Adrenal gland (tissue), 12 donors: ENCODE measurements around the gene SLC25A22. TPM values are rescaled to one million over a fixed set of nuclear protein-coding genes. Genes with fewer than 3 reads are reported as not detected.

Experiments
- DNase-seq, 7 donors: peaks; one replicate each; pipeline ENCODE4 v3.0.0-alpha.2; 2019 to 2020
- H3K27ac ChIP-seq, 5 donors: fragments of 200-600 bp; sonication (generic) in 4 of 5; 1 replicate in 3 of 5; 2 replicates in 2 of 5; pipeline versions ENCODE4 v1.5.1 to v1.8.0; 2016 to 2020; ENCODE audit warnings: mild to moderate bottlenecking in 1 of 5
- H3K27me3 ChIP-seq: fragments of 200-600 bp; 2 replicates; pipeline ENCODE4 v1.8.0; 2021
- H3K36me3 ChIP-seq, 2 donors: fragments of 200-600 bp; replicated peaks in 1 of 2; 1 replicate in 1 of 2; 2 replicates in 1 of 2; pipeline versions ENCODE4 v1.5.1 to v1.8.0; 2018 to 2022
- H3K4me1 ChIP-seq, 2 donors: fragments of 200-600 bp; replicated peaks in 1 of 2; 1 replicate in 1 of 2; 2 replicates in 1 of 2; pipeline versions ENCODE4 v1.5.1 to v1.8.0; 2018 to 2021
- H3K4me3 ChIP-seq, 4 donors: fragments of 200-600 bp; sonication (generic) in 3 of 4; one replicate each; pipeline ENCODE4 v1.5.1; 2016 to 2018
- H3K9me3 ChIP-seq, 3 donors: fragments of 200-600 bp; sonication (generic) in 1 of 3; replicated peaks in 1 of 3; 1 replicate in 2 of 3; 2 replicates in 1 of 3; pipeline versions ENCODE4 v1.5.1 to v1.8.0; 2016 to 2021
- POLR2A ChIP-seq, 2 donors: fragments of 450-650 bp; IDR thresholded peaks; one replicate each; pipeline ENCODE4 v1.6.1; 2017; ENCODE audit warnings: antibody characterized with exemption in 2 of 2, mild to moderate bottlenecking in 2 of 2, moderate library complexity in 1 of 2
- WGBS, 4 donors: extraction: QIAGEN DNeasy Blood & Tissue Kit in 2 of 4; methylation state at CpG; one replicate each; pipeline versions ENCODE4 v1.1.5 to v1.1.7; 2013 to 2017; 5-methylcytosine and 5-hydroxymethylcytosine counted together
- intact Hi-C, 2 donors: fragments of 100-400 bp; cut with DNase I; formaldehyde crosslinking; loops; one replicate each; pipeline versions ENCODE4 v1.14.1 to v1.15.0; 2022 to 2023
- polyA plus RNA-seq, 3 donors: library from polyadenylated mRNA; stranded (reverse); fragments of 200-250 nt in 2 of 3; fragments of 350-450 nt in 1 of 3; fragmentation: Illumina TruSeq in 1 of 3; extraction: RNeasy Lipid Tissue Mini Kit (QIAGEN cat#74804) in 1 of 3; gene quantifications; one replicate each; pipeline ENCODE4 v1.2.3, GENCODE V29; 2013 to 2014
- total RNA-seq, 9 donors: library from RNA; depleted of rRNA in 4 of 9; stranded (reverse); fragments of >200 nt in 4 of 9; fragments of 120-200 nt in 1 of 9; fragmentation: NEBNext Ultra II Directional in 1 of 9; extraction: Animal tissue kit (Norgen Biotek cat#: 25700) in 1 of 9; gene quantifications; one replicate each; pipeline versions ENCODE4 v1.1.0 to v1.2.4, GENCODE V29; 2013 to 2023
- TF ChIP-seq, protein P1 (sequence below), 6 experiments: fragments of 450-650 bp in 4 of 6; fragments of 200-600 bp in 2 of 6; sonication (generic) in 1 of 6; IDR thresholded peaks; 1 replicate in 5 of 6; 2 replicates in 1 of 6; pipeline versions ENCODE4 v1.5.1 to v1.8.0; 2016 to 2021; ENCODE audit warnings: antibody characterized with exemption in 6 of 6, mild to moderate bottlenecking in 2 of 6, moderate library complexity in 1 of 6
- donor health status: healthy with polysubstance abuse.
- donor health status: Bipolar disorder and iron deficiency.
- donor health status: DM: yes; HTN: yes; CAD: no.
- donor health status: DM: no; HTN: no; CAD: no.
- donor health status: DM: no; HTN: no; CAD: no.
- donor health status: DM: yes; HTN: yes; CAD: no.

SLC25A22 gene
- total and polyA plus RNA-seq, 12 donors: 7.7 to 41.3 (median 15.3) TPM

GRCh38 chr11:769887-770641, 28.0 kb downstream of the SLC25A22 start:
- peaks cover 14 to 17% of the 10 kb centered on the region in 2 donors for H3K4me1 ChIP-seq
- no peak for TF ChIP-seq POLR2A (IDR thresholded peaks at IDR 0.05)
- TF ChIP-seq, protein P1, sequence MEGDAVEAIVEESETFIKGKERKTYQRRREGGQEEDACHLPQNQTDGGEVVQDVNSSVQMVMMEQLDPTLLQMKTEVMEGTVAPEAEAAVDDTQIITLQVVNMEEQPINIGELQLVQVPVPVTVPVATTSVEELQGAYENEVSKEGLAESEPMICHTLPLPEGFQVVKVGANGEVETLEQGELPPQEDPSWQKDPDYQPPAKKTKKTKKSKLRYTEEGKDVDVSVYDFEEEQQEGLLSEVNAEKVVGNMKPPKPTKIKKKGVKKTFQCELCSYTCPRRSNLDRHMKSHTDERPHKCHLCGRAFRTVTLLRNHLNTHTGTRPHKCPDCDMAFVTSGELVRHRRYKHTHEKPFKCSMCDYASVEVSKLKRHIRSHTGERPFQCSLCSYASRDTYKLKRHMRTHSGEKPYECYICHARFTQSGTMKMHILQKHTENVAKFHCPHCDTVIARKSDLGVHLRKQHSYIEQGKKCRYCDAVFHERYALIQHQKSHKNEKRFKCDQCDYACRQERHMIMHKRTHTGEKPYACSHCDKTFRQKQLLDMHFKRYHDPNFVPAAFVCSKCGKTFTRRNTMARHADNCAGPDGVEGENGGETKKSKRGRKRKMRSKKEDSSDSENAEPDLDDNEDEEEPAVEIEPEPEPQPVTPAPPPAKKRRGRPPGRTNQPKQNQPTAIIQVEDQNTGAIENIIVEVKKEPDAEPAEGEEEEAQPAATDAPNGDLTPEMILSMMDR (IDR thresholded peaks at IDR 0.05): no peak
- 63 to 66% (median 65%) methylated on average over 6 to 23 of the region's 23 CpGs for WGBS, 4 donors
- no peaks in the 10 kb centered on the region for H3K9me3 ChIP-seq
- no peak overlapping the region for H3K4me3 ChIP-seq
- H3K27ac ChIP-seq: peak overlapping the region in 3 of 5 donors; percentile 29 to 71 (median 62)
- no peaks in the 10 kb centered on the region for H3K27me3 ChIP-seq
- peak in 4 of 7 donors; percentile 27 to 52 (median 35) for DNase-seq
- peaks cover 0 to 62% of the 10 kb centered on the region in 2 donors for H3K36me3 ChIP-seq
- intact Hi-C loops: no loop called here

- WGBS, 4 donors: 92 to 100% (median 94%) methylated on average over 3 to 11 of the region's 11 CpGs
- TF ChIP-seq POLR2A (IDR thresholded peaks at IDR 0.05): no peak
- TF ChIP-seq, protein P1 (IDR thresholded peaks at IDR 0.05): no peak
- intact Hi-C loops: no loop called here
These were observed 30.8 kb downstream of the SLC25A22 start for GRCh38 chr11:767238-767637.

GRCh38 chr11:766936-767210, 31.2 kb downstream of the SLC25A22 start:
- peaks cover 0 to 69% of the 10 kb centered on the region in 2 donors for H3K36me3 ChIP-seq

More at GRCh38 chr11:767238-767637, 30.8 kb downstream of the SLC25A22 start:
- no peak for DNase-seq
- no peak overlapping the region for H3K27ac ChIP-seq
- H3K4me3 ChIP-seq: no peak overlapping the region
- H3K9me3 ChIP-seq: no peaks in the 10 kb centered on the region
- H3K36me3 ChIP-seq: peaks cover 0 to 72% of the 10 kb centered on the region in 2 donors
- H3K27me3 ChIP-seq: no peaks in the 10 kb centered on the region
- H3K4me1 ChIP-seq: no peaks in the 10 kb centered on the region

GRCh38 chr11:766106-766935, 31.8 kb downstream of the SLC25A22 start:
- TF ChIP-seq, protein P1 (IDR thresholded peaks at IDR 0.05): no peak
- TF ChIP-seq POLR2A (IDR thresholded peaks at IDR 0.05): no peak
- intact Hi-C loops: no loop called here
- no peaks in the 10 kb centered on the region for H3K27me3 ChIP-seq
- H3K9me3 ChIP-seq: no peaks in the 10 kb centered on the region
- H3K27ac ChIP-seq: no peak overlapping the region
- no peaks in the 10 kb centered on the region for H3K4me1 ChIP-seq
- no peak overlapping the region for H3K4me3 ChIP-seq
- 54 to 71% (median 65%) methylated on average over 7 to 11 of the region's 11 CpGs for WGBS, 4 donors
- DNase-seq: no peak
- H3K36me3 ChIP-seq: peaks cover 0 to 69% of the 10 kb centered on the region in 2 donors

More at GRCh38 chr11:766936-767210, 31.2 kb downstream of the SLC25A22 start:
- no peak for DNase-seq
- Histone ChIP-seq H3K27me3 (no peaks in the 10 kb centered on the region), H3K27ac (no peak overlapping the region), H3K9me3 (no peaks in the 10 kb centered on the region), H3K4me3 (no peak overlapping the region), H3K4me1 (no peaks in the 10 kb centered on the region)
- WGBS, 4 donors: 87 to 95% (median 89%) methylated on average over 2 of the region's 2 CpGs
- intact Hi-C loops: no loop called here
- TF ChIP-seq, protein P1 (IDR thresholded peaks at IDR 0.05): no peak
- no peak for TF ChIP-seq POLR2A (IDR thresholded peaks at IDR 0.05)
